Body of pancreas (tissue), 4 donors: ENCODE measurements around the gene CHST13.

ENCODE experiments used
- CTCF ChIP-seq, 7 experiments: fragments of 450-650 bp in 4 of 7; fragments of 200-600 bp in 3 of 7; sonication (generic) in 3 of 7; IDR thresholded peaks; one replicate each; pipeline ENCODE4 v1.5.1; 2016 to 2019; ENCODE audit warnings: antibody characterized with exemption in 7 of 7
- POLR2A ChIP-seq, 3 donors: fragments of 450-650 bp; IDR thresholded peaks; one replicate each; pipeline ENCODE4 v1.6.1; 2016; ENCODE audit warnings: antibody characterized with exemption in 3 of 3, mild to moderate bottlenecking in 2 of 3

GRCh38 chr3:126557761-126558160 is 33.8 kb downstream of the CHST13 start:
- TF ChIP-seq POLR2A (IDR thresholded peaks at IDR 0.05), result no peak
- TF ChIP-seq CTCF (IDR thresholded peaks at IDR 0.05), result no peak
